Upper lobe of left lung (tissue), 6 donors: ENCODE results near the gene VPS13D. TPM values are rescaled to one million over a fixed set of nuclear protein-coding genes. Genes with fewer than 3 reads are reported as not detected.

Source experiments
- ATAC-seq, 2 donors: fragments of 200-7000 bp; cut with Tn5 transposase; one replicate each; pipeline ENCODE4 v1.9.1; 2022; ENCODE audit warnings: mild to moderate bottlenecking in 2 of 2, moderate library complexity in 2 of 2; ENCODE audit not compliant: low FRiP score in 2 of 2
- DNase-seq, 2 donors: peaks; one replicate each; pipeline ENCODE4 v3.0.0-alpha.2; 2019 to 2020
- H3K27ac ChIP-seq, 4 donors: fragments of 200-600 bp; sonication (generic); one replicate each; pipeline ENCODE4 v1.5.1; 2016 to 2019
- H3K27me3 ChIP-seq, 4 donors: fragments of 200-600 bp; sonication (generic); one replicate each; pipeline ENCODE4 v1.5.1; 2017 to 2019
- H3K36me3 ChIP-seq, 4 donors: fragments of 200-600 bp; sonication (generic); one replicate each; pipeline ENCODE4 v1.5.1; 2016 to 2019
- H3K4me1 ChIP-seq, 4 donors: fragments of 200-600 bp; sonication (generic); one replicate each; pipeline ENCODE4 v1.5.1; 2018 to 2019
- H3K4me3 ChIP-seq, 4 donors: fragments of 200-600 bp; sonication (generic); one replicate each; pipeline ENCODE4 v1.5.1; 2017 to 2019; ENCODE audit warnings: mild to moderate bottlenecking in 2 of 4, moderate library complexity in 1 of 4
- H3K9me3 ChIP-seq, 4 donors: fragments of 200-600 bp; sonication (generic); one replicate each; pipeline ENCODE4 v1.5.1; 2018 to 2019
- CTCF ChIP-seq, 6 experiments: fragments of 450-650 bp in 4 of 6; fragments of 200-600 bp in 2 of 6; sonication (generic) in 2 of 6; IDR thresholded peaks; one replicate each; pipeline ENCODE4 v1.5.1; 2016 to 2019; ENCODE audit warnings: antibody characterized with exemption in 6 of 6
- EP300 ChIP-seq, 4 donors: sonication (generic); formaldehyde crosslinking; IDR thresholded peaks; one replicate each; pipeline ENCODE4 v1.5.1; 2017; ENCODE audit warnings: antibody characterized with exemption in 4 of 4, control low read depth in 2 of 4
- POLR2A ChIP-seq, 4 donors: fragments of 450-650 bp; IDR thresholded peaks; one replicate each; pipeline ENCODE4 v1.5.1; 2016 to 2017; ENCODE audit warnings: antibody characterized with exemption in 4 of 4, mild to moderate bottlenecking in 2 of 4
- POLR2AphosphoS5 ChIP-seq, 2 donors: sonication (generic); formaldehyde crosslinking; IDR thresholded peaks; one replicate each; pipeline ENCODE4 v1.5.1; 2017; ENCODE audit warnings: antibody characterized with exemption in 2 of 2
- WGBS, 2 donors: methylation state at CpG; one replicate each; pipeline ENCODE4 v1.1.5; 2017 to 2018; 5-methylcytosine and 5-hydroxymethylcytosine counted together
- total RNA-seq, 6 donors: library from RNA; depleted of rRNA in 4 of 6; stranded (reverse); fragments of >200 nt in 4 of 6; gene quantifications; one replicate each; pipeline versions ENCODE4 v1.1.0 to v1.2.1, GENCODE V29; 2016 to 2021
- donor health status: DM: no; HTN: no; CAD: no; lungs with moderate emphysema.
- donor health status: DM: no; HTN: yes; CAD: no; lungs with severe emphysema.

Gene VPS13D
- total RNA-seq, 6 donors from 2014 or later: 54.9 to 181 (median 87.9) TPM

- 62 to 86% methylated on average over 31 of the region's 31 CpGs for WGBS, 2 donors
- H3K27ac ChIP-seq: peak overlapping the region; percentile 9 to 72 (median 51)
- peak in 1 of 2 donors; percentile 67 for ATAC-seq
- no peaks in the 10 kb centered on the region for H3K36me3 ChIP-seq
- peak in 1 of 2 donors; percentile 74 for DNase-seq
- no peaks in the 10 kb centered on the region for H3K9me3 ChIP-seq
- TF ChIP-seq EP300 (IDR thresholded peaks at IDR 0.05) (no peak), CTCF (IDR thresholded peaks at IDR 0.05) (no peak), POLR2AphosphoS5 (IDR thresholded peaks at IDR 0.05) (no peak), POLR2A (IDR thresholded peaks at IDR 0.05) (no peak)
- H3K4me3 ChIP-seq: no peak overlapping the region
- H3K4me1 ChIP-seq: peaks cover 18 to 46% (median 32%) of the 10 kb centered on the region in 4 donors
- H3K27me3 ChIP-seq: no peaks in the 10 kb centered on the region
Measured at GRCh38 chr1:12549460-12550349, 319.9 kb downstream of the VPS13D start.

- Histone ChIP-seq H3K4me3 (no peak overlapping the region), H3K27ac (peak overlapping the region in 1 of 4 donors; percentile 71), H3K9me3 (no peaks in the 10 kb centered on the region), H3K4me1 (peaks cover 24 to 46% (median 36%) of the 10 kb centered on the region in 4 donors), H3K36me3 (no peaks in the 10 kb centered on the region), H3K27me3 (no peaks in the 10 kb centered on the region)
- no peak for TF ChIP-seq CTCF (IDR thresholded peaks at IDR 0.05)
- no peak for TF ChIP-seq POLR2AphosphoS5 (IDR thresholded peaks at IDR 0.05)
- DNase-seq (no peak), ATAC-seq (no peak)
Measured at GRCh38 chr1:12551584-12551983, 321.8 kb downstream of the VPS13D start.

- 85 to 96% methylated on average over 13 to 26 of the region's 27 CpGs for WGBS, 2 donors
- peak in 1 of 2 donors; percentile 65 for DNase-seq
Measured at GRCh38 chr1:12552111-12552888, 322.5 kb downstream of the VPS13D start.

More at GRCh38 chr1:12552111-12552888, 322.5 kb downstream of the VPS13D start:
- Histone ChIP-seq H3K4me1 (peaks cover 27 to 48% (median 40%) of the 10 kb centered on the region in 4 donors), H3K27me3 (no peaks in the 10 kb centered on the region), H3K4me3 (no peak overlapping the region), H3K27ac (peak overlapping the region; percentile 11 to 71 (median 56)), H3K9me3 (no peaks in the 10 kb centered on the region), H3K36me3 (no peaks in the 10 kb centered on the region)
- TF ChIP-seq CTCF (IDR thresholded peaks at IDR 0.05) (no peak), POLR2A (IDR thresholded peaks at IDR 0.05) (no peak), EP300 (IDR thresholded peaks at IDR 0.05) (no peak), POLR2AphosphoS5 (IDR thresholded peaks at IDR 0.05) (no peak)
- no peak for ATAC-seq
